A549 (cell line): ENCODE data around the gene SEPHS1.

Source experiments
- CHD4 ChIP-seq: fragments of 200-600 bp; sonication (generic); IDR thresholded peaks from 2 replicates; pipeline ENCODE4 v1.6.1; 2016; ENCODE audit warnings: antibody characterized with exemption, mild to moderate bottlenecking, borderline replicate concordance
- EP300 ChIP-seq, 2 experiments: fragments of >200 bp; sonication (Bioruptor Twin); formaldehyde crosslinking; IDR thresholded peaks; 2 replicates in 1 of 2; 3 replicates in 1 of 2; pipeline ENCODE4 v1.6.1; 2016 to 2017
- ESRRA ChIP-seq: fragments of 150-350 bp; IDR thresholded peaks from 2 replicates; pipeline ENCODE4 v1.6.1; 2014; ENCODE audit warnings: mild to moderate bottlenecking, low read length, borderline replicate concordance
- JUNB ChIP-seq: fragments of >200 bp; sonication (Bioruptor Twin); formaldehyde crosslinking; IDR thresholded peaks from 2 replicates; pipeline ENCODE4 v1.6.1; 2016
- MAZ ChIP-seq: fragments of 150-350 bp; IDR thresholded peaks from 2 replicates; pipeline ENCODE4 v1.6.1; 2014; ENCODE audit warnings: antibody characterized with exemption, low read depth, low read length, borderline replicate concordance
- NFE2L2 ChIP-seq: fragments of 150-350 bp; conservative IDR thresholded peaks from 2 replicates; pipeline ENCODE4 v1.6.1; 2014; ENCODE audit warnings: low read length
- NR3C1 ChIP-seq: fragments of >200 bp; sonication (Bioruptor Twin); formaldehyde crosslinking; IDR thresholded peaks from 3 replicates; pipeline ENCODE4 v1.6.1; 2017
- PHF8 ChIP-seq: fragments of 200-600 bp; sonication (generic); IDR thresholded peaks from 2 replicates; pipeline ENCODE4 v1.6.1; 2016; ENCODE audit warnings: low read depth, mild to moderate bottlenecking, antibody characterized with exemption, moderate library complexity, borderline replicate concordance
- SMC3 ChIP-seq: fragments of >200 bp; sonication (Bioruptor Twin); formaldehyde crosslinking; IDR thresholded peaks from 3 replicates; pipeline ENCODE4 v1.6.1; 2018; ENCODE audit warnings: inconsistent platforms
- SREBF2 ChIP-seq: fragments of 450-650 bp; IDR thresholded peaks from 2 replicates; pipeline ENCODE4 v1.6.1; 2014; ENCODE audit warnings: mild to moderate bottlenecking, moderate library complexity
- TF ChIP-seq, protein P1 (sequence below): fragments of >200 bp; sonication (Bioruptor Twin); formaldehyde crosslinking; IDR thresholded peaks from 3 replicates; pipeline ENCODE4 v1.5.1; 2016
- TF ChIP-seq, protein P2 (sequence below): IDR thresholded peaks from 2 replicates; pipeline ENCODE4 v1.6.1; 2012
- TF ChIP-seq, protein P3 (sequence below): IDR thresholded peaks from 2 replicates; pipeline ENCODE4 v1.6.1; 2012

DNA sequence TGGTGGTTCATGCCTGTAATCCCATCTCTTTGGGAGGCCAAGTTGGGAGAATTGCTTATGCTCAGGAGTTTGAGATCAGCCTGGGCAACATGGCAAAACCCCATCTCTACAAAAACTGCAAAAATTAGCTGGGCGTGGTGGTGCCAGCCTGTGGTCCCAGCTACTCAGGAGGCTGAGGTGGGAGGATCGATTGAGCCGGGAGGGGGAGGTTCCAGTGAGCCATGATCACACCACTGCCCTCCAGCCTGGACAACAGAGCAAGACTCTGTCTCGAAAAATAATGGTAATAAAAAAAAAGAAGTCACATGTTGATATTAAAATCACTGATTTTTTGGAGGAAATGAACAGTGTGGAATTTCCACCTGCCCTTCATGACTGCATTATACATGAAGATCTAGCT lies 64.0 kb downstream of the SEPHS1 start:
- TF ChIP-seq PHF8 (no peak), CHD4 (no peak), SMC3 (no peak), MAZ (no peak), NR3C1 (no peak), ESRRA (no peak), EP300 (IDR thresholded peaks at IDR 0.05) (no peak), SREBF2 (no peak), JUNB (no peak), NFE2L2 (no peak)
- TF ChIP-seq, protein P1, sequence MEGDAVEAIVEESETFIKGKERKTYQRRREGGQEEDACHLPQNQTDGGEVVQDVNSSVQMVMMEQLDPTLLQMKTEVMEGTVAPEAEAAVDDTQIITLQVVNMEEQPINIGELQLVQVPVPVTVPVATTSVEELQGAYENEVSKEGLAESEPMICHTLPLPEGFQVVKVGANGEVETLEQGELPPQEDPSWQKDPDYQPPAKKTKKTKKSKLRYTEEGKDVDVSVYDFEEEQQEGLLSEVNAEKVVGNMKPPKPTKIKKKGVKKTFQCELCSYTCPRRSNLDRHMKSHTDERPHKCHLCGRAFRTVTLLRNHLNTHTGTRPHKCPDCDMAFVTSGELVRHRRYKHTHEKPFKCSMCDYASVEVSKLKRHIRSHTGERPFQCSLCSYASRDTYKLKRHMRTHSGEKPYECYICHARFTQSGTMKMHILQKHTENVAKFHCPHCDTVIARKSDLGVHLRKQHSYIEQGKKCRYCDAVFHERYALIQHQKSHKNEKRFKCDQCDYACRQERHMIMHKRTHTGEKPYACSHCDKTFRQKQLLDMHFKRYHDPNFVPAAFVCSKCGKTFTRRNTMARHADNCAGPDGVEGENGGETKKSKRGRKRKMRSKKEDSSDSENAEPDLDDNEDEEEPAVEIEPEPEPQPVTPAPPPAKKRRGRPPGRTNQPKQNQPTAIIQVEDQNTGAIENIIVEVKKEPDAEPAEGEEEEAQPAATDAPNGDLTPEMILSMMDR: no peak
- TF ChIP-seq, protein P2, sequence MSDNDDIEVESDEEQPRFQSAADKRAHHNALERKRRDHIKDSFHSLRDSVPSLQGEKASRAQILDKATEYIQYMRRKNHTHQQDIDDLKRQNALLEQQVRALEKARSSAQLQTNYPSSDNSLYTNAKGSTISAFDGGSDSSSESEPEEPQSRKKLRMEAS: no peak
- TF ChIP-seq, protein P3, sequence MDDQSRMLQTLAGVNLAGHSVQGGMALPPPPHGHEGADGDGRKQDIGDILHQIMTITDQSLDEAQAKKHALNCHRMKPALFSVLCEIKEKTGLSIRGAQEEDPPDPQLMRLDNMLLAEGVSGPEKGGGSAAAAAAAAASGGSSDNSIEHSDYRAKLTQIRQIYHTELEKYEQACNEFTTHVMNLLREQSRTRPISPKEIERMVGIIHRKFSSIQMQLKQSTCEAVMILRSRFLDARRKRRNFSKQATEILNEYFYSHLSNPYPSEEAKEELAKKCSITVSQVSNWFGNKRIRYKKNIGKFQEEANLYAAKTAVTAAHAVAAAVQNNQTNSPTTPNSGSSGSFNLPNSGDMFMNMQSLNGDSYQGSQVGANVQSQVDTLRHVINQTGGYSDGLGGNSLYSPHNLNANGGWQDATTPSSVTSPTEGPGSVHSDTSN: no peak
